Fibroblast of the aortic adventitia (primary cell): ENCODE measurements around the gene MALL. TPM values are rescaled to one million over a fixed set of nuclear protein-coding genes. Genes with fewer than 3 reads are reported as not detected.

ENCODE experiments used
- DNase-seq: peaks from one replicate; pipeline ENCODE4 v3.0.0-alpha.2; 2010; ENCODE audit warnings: low read depth
- H3K4me3 ChIP-seq: 2 replicates; pipeline ENCODE4 v1.5.1; 2011; ENCODE audit warnings: low read depth, mild to moderate bottlenecking, control low read depth, low read length, moderate library complexity
- CTCF ChIP-seq: IDR thresholded peaks from 2 replicates; pipeline ENCODE4 v1.5.1; 2011; ENCODE audit warnings: mild to moderate bottlenecking, low read length, control low read depth, inconsistent platforms; ENCODE audit not compliant: insufficient read depth
- total RNA-seq: library from RNA; depleted of rRNA; stranded (reverse); fragments of >200 nt; gene quantifications from 2 replicates; pipeline ENCODE4 v1.2.3, GENCODE V29; 2012; ENCODE audit warnings: low replicate concordance

Gene MALL
- total RNA-seq, 1 donor = 442 TPM

GRCh38 chr2:110146945-110147332 lies 31.3 kb upstream of the MALL start:
- DNase-seq = no peak
- no peak overlapping the region for H3K4me3 ChIP-seq
- TF ChIP-seq CTCF = no peak

- H3K4me3 ChIP-seq = no peak overlapping the region
- TF ChIP-seq CTCF = no peak
- no peak for DNase-seq
Observed at GRCh38 chr2:110146183-110146944, 30.7 kb upstream of the MALL start.

GRCh38 chr2:110143982-110144381 lies 28.4 kb upstream of the MALL start:
- DNase-seq = no peak
- no peak for TF ChIP-seq CTCF
- H3K4me3 ChIP-seq = no peak overlapping the region

GRCh38 chr2:110140401-110140800 lies 24.8 kb upstream of the MALL start:
- no peak overlapping the region for H3K4me3 ChIP-seq
- no peak for TF ChIP-seq CTCF
- no peak for DNase-seq

GRCh38 chr2:110134025-110134424 lies 18.4 kb upstream of the MALL start:
- no peak for DNase-seq
- TF ChIP-seq CTCF = no peak
- no peak overlapping the region for H3K4me3 ChIP-seq

- TF ChIP-seq CTCF = no peak
- no peak for DNase-seq
- H3K4me3 ChIP-seq = no peak overlapping the region
Observed at GRCh38 chr2:110131166-110131565, 15.5 kb upstream of the MALL start.

GRCh38 chr2:110130757-110131156 lies 15.1 kb upstream of the MALL start:
- DNase-seq = no peak
- no peak overlapping the region for H3K4me3 ChIP-seq
- TF ChIP-seq CTCF = no peak
